ENCODE data around the gene DRAXIN. TPM values are rescaled to one million over a fixed set of nuclear protein-coding genes. Genes with fewer than 3 reads are reported as not detected.

The DRAXIN gene
- total RNA-seq, 2 donors from 2014 or later = not detected

DNA sequence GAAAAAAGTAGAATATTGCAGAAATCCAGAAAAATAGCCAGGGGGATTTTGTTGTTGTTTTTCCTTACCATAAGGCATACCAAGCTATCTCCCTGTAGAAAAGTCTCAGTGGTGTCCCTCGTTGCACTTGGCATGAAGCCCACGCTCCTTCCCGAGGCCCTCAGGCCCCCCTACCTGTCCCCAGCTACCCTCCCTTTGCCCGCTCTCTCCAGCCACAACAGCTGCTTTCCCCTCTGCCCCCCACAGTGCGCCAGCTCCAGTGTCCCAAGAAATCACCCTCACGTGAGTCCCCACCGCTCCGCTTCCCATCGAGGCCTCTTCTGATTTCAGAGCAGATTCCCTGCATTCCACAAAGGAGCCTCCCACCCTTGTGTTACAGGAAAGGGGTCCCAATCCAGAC lies 52.8 kb downstream of the DRAXIN start:
- H3K27me3 ChIP-seq = no peaks in the 10 kb centered on the region
- peaks cover 37% of the 10 kb centered on the region for H3K4me1 ChIP-seq
- DNase-seq (no peak), ATAC-seq (no peak)
- intact Hi-C loops (cut with DNase I) = no loop called here
- WGBS, 2 donors = 82 to 87% methylated on average over 9 of the region's 9 CpGs
- TF ChIP-seq POLR2A (IDR thresholded peaks at IDR 0.05) (no peak), CTCF (IDR thresholded peaks at IDR 0.05) (no peak)
- no peak overlapping the region for H3K27ac ChIP-seq
- no peaks in the 10 kb centered on the region for H3K9me3 ChIP-seq
- no peak overlapping the region for H3K4me3 ChIP-seq
- H3K36me3 ChIP-seq (replicated peaks in 1 of 2; ENCODE audit: insufficient read depth in 1 of 2, low read depth in 2 of 2) = peaks cover 0 to 2% of the 10 kb centered on the region in 2 donors

GRCh38 chr1:11746092-11746491 lies 54.6 kb downstream of the DRAXIN start:
- no peaks in the 10 kb centered on the region for H3K27me3 ChIP-seq
- WGBS, 2 donors = 42 to 44% methylated on average over 5 to 6 of the region's 6 CpGs
- peak; percentile 54 to 81 (median 74) for DNase-seq
- H3K4me3 ChIP-seq = no peak overlapping the region
- intact Hi-C loops (cut with DNase I) = no loop called here
- H3K9me3 ChIP-seq = no peaks in the 10 kb centered on the region
- no peak for TF ChIP-seq POLR2A (IDR thresholded peaks at IDR 0.05)
- peak in 1 of 7 experiments; percentile 23 for TF ChIP-seq CTCF (IDR thresholded peaks at IDR 0.05)
- peak overlapping the region; percentile 73 to 87 (median 81) for H3K27ac ChIP-seq
- ATAC-seq = peak; percentile 76
- peaks cover 37% of the 10 kb centered on the region for H3K4me1 ChIP-seq
- peaks cover 0 to 4% of the 10 kb centered on the region in 2 donors for H3K36me3 ChIP-seq (replicated peaks in 1 of 2; ENCODE audit: insufficient read depth in 1 of 2, low read depth in 2 of 2)

GRCh38 chr1:11746795-11747487 lies 55.4 kb downstream of the DRAXIN start:
- peak; percentile 57 to 81 (median 78) for DNase-seq
- TF ChIP-seq CTCF (IDR thresholded peaks at IDR 0.05) (no peak), POLR2A (IDR thresholded peaks at IDR 0.05) (peak in 1 of 3 donors; percentile 15)
- no peak overlapping the region for H3K4me3 ChIP-seq
- peaks cover 37% of the 10 kb centered on the region for H3K4me1 ChIP-seq
- no peaks in the 10 kb centered on the region for H3K27me3 ChIP-seq
- no peaks in the 10 kb centered on the region for H3K9me3 ChIP-seq
- H3K27ac ChIP-seq = peak overlapping the region; percentile 73 to 87 (median 81)
- peak; percentile 65 for ATAC-seq
- H3K36me3 ChIP-seq (replicated peaks in 1 of 2; ENCODE audit: insufficient read depth in 1 of 2, low read depth in 2 of 2) = peaks cover 0 to 4% of the 10 kb centered on the region in 2 donors
- intact Hi-C loops (cut with DNase I) = no loop called here
- WGBS, 2 donors = 32 to 59% methylated on average over 12 to 19 of the region's 20 CpGs

DNA sequence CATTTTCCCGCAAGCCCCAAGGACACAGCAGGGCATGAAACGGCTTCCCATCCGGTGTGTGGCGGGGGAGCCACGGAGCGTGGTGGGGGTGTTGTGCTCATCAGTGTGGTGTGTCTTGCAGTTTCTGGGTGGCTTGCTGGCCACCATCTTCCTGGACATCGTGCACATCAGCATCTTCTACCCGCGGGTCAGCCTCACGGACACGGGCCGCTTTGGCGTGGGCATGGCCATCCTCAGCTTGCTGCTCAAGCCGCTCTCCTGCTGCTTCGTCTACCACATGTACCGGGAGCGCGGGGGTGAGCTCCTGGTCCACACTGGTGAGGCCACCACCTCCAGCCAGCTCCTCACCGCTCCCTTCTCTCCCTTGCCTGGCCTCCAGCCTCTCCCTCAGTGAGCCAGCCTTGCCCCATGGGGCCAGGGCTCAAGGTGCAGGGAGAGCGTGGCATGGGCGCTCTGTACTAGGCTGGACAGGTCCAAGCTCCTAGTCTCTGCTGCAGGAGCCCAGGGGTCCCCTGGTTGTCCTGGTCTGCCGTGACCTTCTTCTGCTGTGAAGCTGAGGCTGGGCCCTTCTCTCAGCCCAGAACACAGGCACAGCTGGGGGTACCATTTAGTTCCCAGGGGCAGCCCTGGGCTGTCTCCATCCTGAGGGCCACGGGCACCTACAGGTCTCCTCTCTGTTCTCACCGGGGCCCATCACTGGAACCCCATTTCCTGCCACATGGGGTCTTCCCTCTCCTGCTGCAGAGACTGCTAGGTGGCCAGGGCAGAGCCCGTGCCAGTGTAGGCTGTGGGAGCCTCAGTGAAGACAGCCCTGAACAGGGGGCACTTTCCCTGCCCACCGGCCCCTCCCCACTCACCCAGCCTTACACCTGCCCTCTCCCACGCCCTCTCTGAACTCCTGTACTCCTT lies 57.0 kb downstream of the DRAXIN start:
- H3K4me3 ChIP-seq = no peak overlapping the region
- H3K9me3 ChIP-seq = no peaks in the 10 kb centered on the region
- peaks cover 37% of the 10 kb centered on the region for H3K4me1 ChIP-seq
- WGBS, 2 donors = 87% methylated on average over 17 to 27 of the region's 27 CpGs
- no peaks in the 10 kb centered on the region for H3K27me3 ChIP-seq
- no peak overlapping the region for H3K27ac ChIP-seq
- intact Hi-C loops (cut with DNase I) = no loop called here
- H3K36me3 ChIP-seq (replicated peaks in 1 of 2; ENCODE audit: insufficient read depth in 1 of 2, low read depth in 2 of 2) = peaks cover 0 to 4% of the 10 kb centered on the region in 2 donors
- ATAC-seq = no peak
- no peak for DNase-seq
- TF ChIP-seq CTCF (IDR thresholded peaks at IDR 0.05) (no peak), POLR2A (IDR thresholded peaks at IDR 0.05) (no peak)

All from body of pancreas (tissue), 4 donors.